BE2C (cell line): ENCODE measurements around the gene PAPPA.

Experiments
- DNase-seq: peaks from one replicate; pipeline ENCODE4 v3.0.0-alpha.2; 2020
- H3K27me3 ChIP-seq: fragments of 250-450 bp; sonication (Bioruptor Pico); 2 replicates; pipeline ENCODE4 v1.5.1; 2020; ENCODE audit warnings: mild to moderate bottlenecking
- H3K36me3 ChIP-seq: fragments of 250-450 bp; sonication (Bioruptor Pico); 2 replicates; pipeline ENCODE4 v1.5.1; 2020; ENCODE audit warnings: mild to moderate bottlenecking
- H3K4me1 ChIP-seq: fragments of 250-450 bp; sonication (Bioruptor Pico); 2 replicates; pipeline ENCODE4 v1.5.1; 2020
- H3K4me3 ChIP-seq: 2 replicates; pipeline ENCODE4 v1.5.1; 2011; ENCODE audit warnings: low read depth, low read length
- H3K9me3 ChIP-seq: fragments of 250-450 bp; sonication (Bioruptor Pico); 2 replicates; pipeline ENCODE4 v1.5.1; 2020
- TF ChIP-seq, protein P1 (sequence below): IDR thresholded peaks from 2 replicates; pipeline ENCODE4 v1.5.1; 2012; ENCODE audit warnings: mild to moderate bottlenecking, low read depth, low read length

Gene PAPPA

GRCh38 chr9:116325924-116326323, 172.3 kb downstream of the PAPPA start:
- DNase-seq: no peak
- H3K4me3 ChIP-seq: no peak overlapping the region
- no peaks in the 10 kb centered on the region; the same call in 1 of the 2 replicates for H3K9me3 ChIP-seq
- H3K27me3 ChIP-seq: no peaks in the 10 kb centered on the region
- no peaks in the 10 kb centered on the region for H3K36me3 ChIP-seq
- TF ChIP-seq, protein P1, sequence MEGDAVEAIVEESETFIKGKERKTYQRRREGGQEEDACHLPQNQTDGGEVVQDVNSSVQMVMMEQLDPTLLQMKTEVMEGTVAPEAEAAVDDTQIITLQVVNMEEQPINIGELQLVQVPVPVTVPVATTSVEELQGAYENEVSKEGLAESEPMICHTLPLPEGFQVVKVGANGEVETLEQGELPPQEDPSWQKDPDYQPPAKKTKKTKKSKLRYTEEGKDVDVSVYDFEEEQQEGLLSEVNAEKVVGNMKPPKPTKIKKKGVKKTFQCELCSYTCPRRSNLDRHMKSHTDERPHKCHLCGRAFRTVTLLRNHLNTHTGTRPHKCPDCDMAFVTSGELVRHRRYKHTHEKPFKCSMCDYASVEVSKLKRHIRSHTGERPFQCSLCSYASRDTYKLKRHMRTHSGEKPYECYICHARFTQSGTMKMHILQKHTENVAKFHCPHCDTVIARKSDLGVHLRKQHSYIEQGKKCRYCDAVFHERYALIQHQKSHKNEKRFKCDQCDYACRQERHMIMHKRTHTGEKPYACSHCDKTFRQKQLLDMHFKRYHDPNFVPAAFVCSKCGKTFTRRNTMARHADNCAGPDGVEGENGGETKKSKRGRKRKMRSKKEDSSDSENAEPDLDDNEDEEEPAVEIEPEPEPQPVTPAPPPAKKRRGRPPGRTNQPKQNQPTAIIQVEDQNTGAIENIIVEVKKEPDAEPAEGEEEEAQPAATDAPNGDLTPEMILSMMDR: no peak
- H3K4me1 ChIP-seq: no peaks in the 10 kb centered on the region

GRCh38 chr9:116327701-116328405, 174.3 kb downstream of the PAPPA start:
- Histone ChIP-seq H3K4me3 (no peak overlapping the region), H3K27me3 (no peaks in the 10 kb centered on the region), H3K4me1 (no peaks in the 10 kb centered on the region), H3K36me3 (no peaks in the 10 kb centered on the region), H3K9me3 (no peaks in the 10 kb centered on the region; the same call in 1 of the 2 replicates)
- no peak for DNase-seq
- TF ChIP-seq, protein P1: no peak

DNA sequence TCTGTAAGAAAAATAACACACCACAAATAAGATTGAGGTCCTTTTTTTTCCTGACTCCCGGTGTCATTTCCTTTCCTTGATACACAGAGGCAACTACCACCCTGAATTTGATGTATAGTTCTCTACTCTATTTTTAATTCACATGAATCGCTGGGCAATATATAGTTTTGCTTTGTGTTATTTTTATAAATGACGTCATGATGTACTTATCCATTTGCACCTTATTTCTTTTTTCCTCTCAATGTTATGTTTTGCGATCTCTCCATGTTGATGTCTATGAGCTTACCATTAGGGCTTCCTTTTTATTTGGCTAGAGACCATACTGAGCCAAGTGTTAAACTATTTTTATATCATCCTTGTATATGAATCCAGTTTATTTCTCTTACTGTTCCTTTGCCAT, 175.9 kb downstream of the PAPPA start:
- no peaks in the 10 kb centered on the region; the same call in 1 of the 2 replicates for H3K9me3 ChIP-seq
- H3K4me1 ChIP-seq: no peaks in the 10 kb centered on the region
- TF ChIP-seq, protein P1: no peak
- no peak for DNase-seq
- no peaks in the 10 kb centered on the region for H3K36me3 ChIP-seq
- no peaks in the 10 kb centered on the region for H3K27me3 ChIP-seq
- no peak overlapping the region for H3K4me3 ChIP-seq

GRCh38 chr9:116331241-116331640, 177.7 kb downstream of the PAPPA start:
- Histone ChIP-seq H3K4me3 (no peak overlapping the region), H3K9me3 (no peaks in the 10 kb centered on the region; the same call in 1 of the 2 replicates), H3K27me3 (no peaks in the 10 kb centered on the region), H3K4me1 (no peaks in the 10 kb centered on the region), H3K36me3 (0 out of 2 replicates have a peak, but pooled peaks cover 4% of the 10 kb centered on the region)
- TF ChIP-seq, protein P1: no peak
- no peak for DNase-seq

- Histone ChIP-seq H3K36me3 (0 out of 2 replicates have a peak, but pooled peaks cover 4% of the 10 kb centered on the region), H3K9me3 (no peaks in the 10 kb centered on the region), H3K4me1 (no peaks in the 10 kb centered on the region), H3K4me3 (no peak overlapping the region), H3K27me3 (no peaks in the 10 kb centered on the region)
- DNase-seq: no peak
- TF ChIP-seq, protein P1: no peak
These were observed 178.5 kb downstream of the PAPPA start for GRCh38 chr9:116332090-116332489.

DNA sequence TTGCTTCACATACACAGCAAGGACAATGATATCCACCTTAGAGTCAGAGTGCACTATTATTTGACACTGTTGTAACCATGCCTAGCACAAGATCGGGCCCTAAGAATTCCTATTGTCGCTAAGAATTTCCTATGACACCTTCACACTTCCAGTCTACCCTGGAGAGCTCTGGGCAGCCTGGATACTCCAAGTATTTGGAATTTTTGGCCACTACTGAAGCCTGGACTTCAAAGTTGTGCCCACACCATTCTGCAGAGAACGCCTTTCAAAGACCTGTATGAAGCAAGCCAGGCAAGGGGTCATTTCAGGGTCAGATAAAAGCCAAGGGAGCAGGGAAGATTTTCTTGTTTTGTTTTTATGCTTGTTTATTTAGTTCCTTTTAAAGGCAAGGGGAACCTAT, 179.7 kb downstream of the PAPPA start:
- H3K4me3 ChIP-seq: no peak overlapping the region
- no peaks in the 10 kb centered on the region for H3K9me3 ChIP-seq
- H3K4me1 ChIP-seq: no peaks in the 10 kb centered on the region
- no peak for DNase-seq
- H3K36me3 ChIP-seq: 0 out of 2 replicates have a peak, but pooled peaks cover 4% of the 10 kb centered on the region
- TF ChIP-seq, protein P1: no peak
- no peaks in the 10 kb centered on the region for H3K27me3 ChIP-seq
